GM13977 (cell line): ENCODE measurements around the gene CCDC24.

Source experiments
- DNase-seq: peaks from one replicate; pipeline ENCODE4 v3.0.0; 2012; ENCODE audit warnings: low spot score
- in situ Hi-C: fragments of 300-500 bp; cut with MboI; formaldehyde crosslinking; loops from one replicate; pipeline ENCODE4 v1.12.0; 2022; ENCODE audit warnings: low sequenced_read_pairs, low pct_unique_long_range_greater_than_20kb, mixed read lengths, inconsistent platforms; ENCODE audit not compliant: unreplicated experiment
- TF ChIP-seq, protein P1 (sequence below): IDR thresholded peaks from 2 replicates; pipeline ENCODE4 v1.5.1; 2012; ENCODE audit warnings: mild to moderate bottlenecking, control low read depth; ENCODE audit not compliant: insufficient read depth; ENCODE audit errors: extremely low read depth, missing control alignments

CCDC24 gene

DNA sequence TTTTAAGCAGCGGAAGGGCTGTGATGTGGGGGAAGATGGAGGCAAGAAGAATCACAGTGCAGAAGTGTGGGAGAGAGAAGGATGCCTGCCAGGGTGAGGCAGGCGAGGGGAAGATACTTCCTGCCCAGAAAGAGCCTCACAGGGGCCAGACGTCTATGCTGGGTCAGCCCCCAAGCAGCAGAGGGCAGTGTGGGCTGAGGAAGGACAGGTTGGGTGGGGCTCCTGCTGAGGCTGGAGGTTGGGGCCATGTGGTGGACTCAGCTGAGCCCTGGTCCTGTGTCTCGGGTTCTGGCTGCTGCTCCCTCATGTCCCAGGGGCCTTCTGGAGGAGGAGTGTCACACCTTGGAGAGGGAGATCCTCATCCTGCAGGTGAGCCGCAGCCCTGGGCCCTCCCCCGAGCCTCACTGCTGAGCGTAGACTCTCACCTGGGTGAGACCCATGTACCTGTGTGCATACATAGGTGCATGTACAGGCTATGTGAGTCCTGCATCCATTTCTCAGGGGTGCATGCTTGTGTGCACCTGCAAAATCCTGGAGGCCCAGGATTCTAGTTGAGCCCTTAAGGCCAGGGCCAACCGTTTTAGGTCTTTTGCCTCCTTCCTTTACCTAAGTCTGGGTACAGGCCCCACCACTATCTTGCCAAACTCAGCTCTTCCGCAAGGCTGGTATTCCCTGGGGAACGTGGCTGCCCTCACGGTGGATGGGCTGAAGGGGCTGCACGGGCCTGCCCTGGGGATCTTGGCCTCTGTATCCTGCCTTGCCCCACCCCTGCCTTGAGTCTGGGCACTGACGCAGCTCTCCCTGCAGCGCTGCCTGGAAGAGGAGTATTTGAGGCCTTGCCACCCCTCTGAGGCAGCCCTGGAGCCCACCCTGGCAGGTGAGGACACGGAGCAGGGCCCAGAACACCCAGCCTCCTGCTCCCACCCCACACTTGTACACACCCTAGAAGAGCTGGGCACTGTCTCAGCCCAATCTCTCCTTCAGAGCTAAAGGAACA, 3.7 kb downstream of the CCDC24 start:
- peak; percentile 51 for DNase-seq

DNA sequence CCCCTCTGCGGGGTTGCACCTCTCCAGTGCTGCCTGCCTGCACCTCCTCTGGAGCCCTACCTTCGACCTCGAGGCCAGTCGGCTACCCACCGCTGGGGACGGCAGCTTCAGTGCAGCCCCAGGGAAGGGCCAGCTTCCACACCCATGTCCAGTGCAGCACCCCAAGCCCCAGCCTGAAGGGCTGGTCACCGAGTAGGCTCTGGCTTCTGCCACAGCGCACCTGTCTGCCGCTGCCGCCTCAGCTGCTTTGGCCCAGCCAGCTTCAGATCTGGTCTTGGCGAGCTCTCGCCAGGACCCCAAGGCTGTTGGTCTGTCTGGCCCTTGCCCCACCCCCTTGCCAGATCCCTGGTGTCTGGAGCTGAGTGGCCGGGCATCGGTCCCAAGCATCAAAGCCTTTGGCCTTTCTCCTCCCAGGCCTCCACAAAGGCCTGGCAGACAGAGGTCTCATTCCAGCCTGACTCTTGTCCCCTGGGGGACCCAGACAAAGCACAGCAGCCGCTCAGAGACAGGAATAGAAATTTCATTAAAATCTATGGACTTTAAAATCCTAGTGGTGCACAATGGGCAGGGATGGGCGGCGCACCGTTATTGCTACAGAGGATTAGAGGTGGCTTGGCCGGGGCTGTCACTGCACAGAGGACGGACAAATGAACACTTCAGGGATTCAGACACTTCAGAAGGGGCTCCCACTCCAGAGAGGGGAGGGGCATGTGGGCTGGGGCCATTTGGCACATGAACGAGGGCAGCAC, 4.8 kb downstream of the CCDC24 start:
- TF ChIP-seq, protein P1, sequence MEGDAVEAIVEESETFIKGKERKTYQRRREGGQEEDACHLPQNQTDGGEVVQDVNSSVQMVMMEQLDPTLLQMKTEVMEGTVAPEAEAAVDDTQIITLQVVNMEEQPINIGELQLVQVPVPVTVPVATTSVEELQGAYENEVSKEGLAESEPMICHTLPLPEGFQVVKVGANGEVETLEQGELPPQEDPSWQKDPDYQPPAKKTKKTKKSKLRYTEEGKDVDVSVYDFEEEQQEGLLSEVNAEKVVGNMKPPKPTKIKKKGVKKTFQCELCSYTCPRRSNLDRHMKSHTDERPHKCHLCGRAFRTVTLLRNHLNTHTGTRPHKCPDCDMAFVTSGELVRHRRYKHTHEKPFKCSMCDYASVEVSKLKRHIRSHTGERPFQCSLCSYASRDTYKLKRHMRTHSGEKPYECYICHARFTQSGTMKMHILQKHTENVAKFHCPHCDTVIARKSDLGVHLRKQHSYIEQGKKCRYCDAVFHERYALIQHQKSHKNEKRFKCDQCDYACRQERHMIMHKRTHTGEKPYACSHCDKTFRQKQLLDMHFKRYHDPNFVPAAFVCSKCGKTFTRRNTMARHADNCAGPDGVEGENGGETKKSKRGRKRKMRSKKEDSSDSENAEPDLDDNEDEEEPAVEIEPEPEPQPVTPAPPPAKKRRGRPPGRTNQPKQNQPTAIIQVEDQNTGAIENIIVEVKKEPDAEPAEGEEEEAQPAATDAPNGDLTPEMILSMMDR = no peak
- in situ Hi-C loops = no loop called here
- DNase-seq = no peak

More for the DNA sequence above, 3.7 kb downstream of the CCDC24 start:
- TF ChIP-seq, protein P1 = peak; percentile 47
- in situ Hi-C loops = no loop called here

DNA sequence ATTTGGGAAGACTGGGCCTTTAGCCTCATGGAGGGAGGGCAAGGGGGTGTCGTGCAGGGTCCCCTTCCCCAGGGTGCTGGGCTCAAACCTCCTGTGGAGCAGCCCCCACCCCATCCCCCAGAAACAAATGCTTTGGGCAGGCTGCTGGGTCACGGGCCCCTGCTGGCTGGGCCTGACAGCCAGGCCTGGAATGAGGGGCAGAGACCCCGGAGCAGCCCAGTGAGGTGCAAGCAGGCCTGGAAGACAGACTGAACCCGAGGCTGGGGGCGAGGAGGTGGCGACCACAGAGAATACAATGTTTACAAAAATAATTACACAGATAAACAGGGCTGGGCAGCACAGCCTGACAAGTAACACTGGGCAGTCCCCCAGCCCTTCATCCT, 5.3 kb downstream of the CCDC24 start:
- TF ChIP-seq, protein P1 = no peak
- in situ Hi-C loops = no loop called here

DNA sequence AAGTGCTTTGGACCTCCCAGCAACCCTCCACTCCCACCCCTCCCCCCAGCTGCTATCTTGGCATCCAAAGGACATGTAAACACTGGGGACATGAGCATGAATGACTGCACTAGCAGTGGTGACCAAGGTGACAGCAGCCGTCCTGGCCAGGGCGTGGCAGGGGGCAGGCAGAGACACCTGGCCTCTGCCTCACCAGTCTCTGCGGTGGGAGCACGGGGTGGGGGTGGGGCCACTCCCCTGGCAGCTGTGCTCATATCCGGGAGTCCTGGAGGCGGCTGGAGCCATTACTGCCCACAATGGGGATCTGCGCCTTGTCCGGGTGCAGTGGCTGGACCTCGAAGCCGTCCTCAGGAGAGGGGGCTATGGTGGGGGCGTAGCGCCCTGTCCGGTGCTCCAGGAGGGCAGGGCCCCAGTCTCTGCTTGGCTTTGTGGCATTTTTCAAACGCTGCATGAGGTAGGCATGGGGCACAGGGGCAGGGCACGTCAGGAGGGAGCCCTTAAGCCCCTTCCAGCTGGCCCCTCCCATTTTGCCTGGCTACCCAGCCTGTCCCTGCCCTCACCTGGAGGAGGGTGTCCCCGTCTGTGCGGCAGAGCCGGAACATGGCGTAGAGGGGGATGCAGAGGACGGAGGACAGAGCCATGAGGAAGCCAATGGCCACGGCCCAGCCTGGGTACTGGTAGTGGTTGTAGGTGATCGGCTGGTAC, 6.0 kb downstream of the CCDC24 start:
- TF ChIP-seq, protein P1 = no peak
- in situ Hi-C loops = no loop called here
- DNase-seq = no peak

More for the DNA sequence above, 5.3 kb downstream of the CCDC24 start:
- DNase-seq = no peak

DNA sequence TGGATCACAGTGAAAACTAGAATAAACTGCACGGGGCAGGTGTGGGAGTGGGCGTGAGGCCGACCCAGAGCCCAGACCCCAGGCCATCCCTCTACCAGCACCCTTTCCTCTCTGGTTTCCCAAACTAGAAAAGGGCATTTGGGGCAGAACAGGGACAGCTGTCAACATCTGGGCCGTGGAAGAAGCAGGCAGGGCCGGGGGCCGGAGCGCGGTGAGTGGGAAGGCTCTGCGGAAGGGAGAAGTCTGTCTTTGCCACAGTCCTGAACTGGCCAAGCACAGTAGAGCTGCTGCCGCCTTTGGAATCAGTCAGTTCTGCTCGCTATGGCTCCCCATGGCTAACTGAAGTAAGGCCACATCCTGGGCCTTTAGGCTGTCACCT, 6.6 kb downstream of the CCDC24 start:
- TF ChIP-seq, protein P1 = no peak
- in situ Hi-C loops = no loop called here

DNA sequence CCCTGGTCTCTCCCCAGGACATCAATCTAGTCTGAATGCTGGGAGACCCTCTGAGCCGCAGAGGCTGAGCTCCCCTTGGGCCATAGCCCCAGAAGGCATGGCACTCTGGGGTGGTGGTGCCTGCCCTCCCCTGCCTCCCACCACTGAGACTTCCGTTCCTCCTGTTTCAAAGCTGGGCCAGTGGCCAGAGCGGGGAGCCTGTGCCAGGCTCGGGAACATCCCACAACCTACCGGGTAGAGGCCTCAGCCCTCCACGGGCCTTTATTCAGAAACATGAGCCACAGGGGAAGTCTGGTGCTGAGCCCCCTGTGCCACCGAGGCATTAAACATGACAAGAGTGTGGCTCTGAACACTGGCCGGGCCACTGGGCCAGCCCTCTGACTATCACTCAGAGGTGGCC, 8.1 kb downstream of the CCDC24 start:
- no peak for DNase-seq
- TF ChIP-seq, protein P1 = no peak
- in situ Hi-C loops = no loop called here

More for the DNA sequence above, 6.6 kb downstream of the CCDC24 start:
- DNase-seq = no peak
